Endodermal cell (in vitro differentiated cells): ENCODE data around the gene MAGOHB. TPM values are rescaled to one million over a fixed set of nuclear protein-coding genes. Genes with fewer than 3 reads are reported as not detected.

ENCODE experiments used
- DNase-seq: peaks from one replicate; pipeline ENCODE4 v3.0.0-alpha.2; 2017
- H3K27ac ChIP-seq: 2 replicates; pipeline ENCODE4 v1.5.1; 2013; ENCODE audit warnings: mild to moderate bottlenecking, low read depth, low read length, moderate library complexity
- H3K27me3 ChIP-seq: 2 replicates; pipeline ENCODE4 v1.6.1; 2013; ENCODE audit warnings: mild to moderate bottlenecking, low read length, moderate library complexity; ENCODE audit not compliant: insufficient read depth, control insufficient read depth, poor library complexity, severe bottlenecking
- H3K36me3 ChIP-seq: 2 replicates; pipeline ENCODE4 v1.7.0; 2013; ENCODE audit warnings: mild to moderate bottlenecking, low read length, moderate library complexity; ENCODE audit not compliant: control insufficient read depth, insufficient read depth
- H3K4me1 ChIP-seq: one replicate; pipeline ENCODE4 v1.7.0; 2013; ENCODE audit warnings: low read length; ENCODE audit not compliant: control insufficient read depth, insufficient read depth
- H3K4me3 ChIP-seq: 2 replicates; pipeline ENCODE4 v1.5.1; 2013; ENCODE audit warnings: mild to moderate bottlenecking, low read length, moderate library complexity
- H3K9ac ChIP-seq: 2 replicates; pipeline ENCODE4 v1.6.1; 2013; ENCODE audit warnings: mild to moderate bottlenecking, low read length, moderate library complexity; ENCODE audit not compliant: poor library complexity, severe bottlenecking; ENCODE audit errors: extremely low read depth
- H3K9me3 ChIP-seq: 2 replicates; pipeline ENCODE4 v1.6.1; 2013; ENCODE audit warnings: mild to moderate bottlenecking, low read length, moderate library complexity; ENCODE audit not compliant: control insufficient read depth
- H3K27ac Mint-ChIP-seq: 2 replicates; pipeline ENCODE4 v1.8.0; 2020; ENCODE audit warnings: mixed read lengths
- H3K27me3 Mint-ChIP-seq: 2 replicates; pipeline ENCODE4 v1.8.0; 2021; ENCODE audit warnings: mild to moderate bottlenecking, mixed read lengths; ENCODE audit not compliant: insufficient read depth
- H3K36me3 Mint-ChIP-seq: 2 replicates; pipeline ENCODE4 v1.8.0; 2020; ENCODE audit warnings: low read depth, mixed read lengths
- H3K4me1 Mint-ChIP-seq: 2 replicates; pipeline ENCODE4 v1.8.0; 2020; ENCODE audit warnings: mixed read lengths
- H3K4me3 Mint-ChIP-seq: 2 replicates; pipeline ENCODE4 v1.8.0; 2020; ENCODE audit warnings: mild to moderate bottlenecking, moderate library complexity, mixed read lengths
- H3K9me3 Mint-ChIP-seq: 2 replicates; pipeline ENCODE4 v1.8.0; 2020; ENCODE audit warnings: mild to moderate bottlenecking, mixed read lengths
- WGBS, 2 experiments: methylation state at CpG; one replicate each; pipeline versions ENCODE4 v1.1.5 to v1.1.7; 2013; ENCODE audit warnings: missing lambda C conversion rate in 2 of 2, mixed read lengths in 1 of 2; ENCODE audit not compliant: insufficient coverage in 1 of 2, insufficient read length in 1 of 2; 5-methylcytosine and 5-hydroxymethylcytosine counted together
- total RNA-seq, 2 donors: library from RNA; stranded (reverse); fragmentation: NEBNext Ultra II Directional in 1 of 2; extraction: Animal tissue kit (Norgen Biotek cat#: 25700) in 1 of 2; gene quantifications; 2 replicates in 1 of 2; 3 replicates in 1 of 2; pipeline ENCODE4 v1.2.1, GENCODE V29; 2021
- TF ChIP-seq, protein P1 (sequence below): fragments of 200-600 bp; sonication (generic); conservative IDR thresholded peaks from 2 replicates; pipeline ENCODE4 v1.5.0; 2021; ENCODE audit warnings: antibody characterized with exemption, mild to moderate bottlenecking

MAGOHB gene
- total RNA-seq, 2 donors from 2014 or later, result 53.8 to 75.8 TPM

DNA sequence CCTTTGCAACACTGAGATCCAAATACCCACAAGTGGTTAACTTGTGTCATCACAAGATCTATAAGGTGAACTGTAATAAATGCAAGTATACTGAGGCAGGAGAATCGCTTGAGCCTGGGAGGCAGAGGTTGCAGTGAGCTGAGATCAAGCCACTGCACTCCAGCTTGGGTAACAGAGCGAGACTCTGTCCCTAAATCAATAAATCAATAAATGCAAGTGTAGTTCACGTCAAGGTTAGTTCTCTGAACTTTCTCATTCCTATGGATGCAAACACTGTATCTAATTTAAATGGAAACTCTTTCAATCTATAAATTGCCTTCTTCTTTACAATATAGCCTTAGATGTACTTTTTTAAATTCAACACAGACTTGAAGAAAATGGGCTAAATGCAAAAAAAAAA, 3.2 kb downstream of the MAGOHB start:
- Mint-ChIP-seq H3K27ac (no peak overlapping the region), H3K27me3 (no peaks in the 10 kb centered on the region), H3K4me1 (peaks cover 22% of the 10 kb centered on the region), H3K36me3 (peaks cover 53% of the 10 kb centered on the region), H3K9me3 (no peaks in the 10 kb centered on the region), H3K4me3 (no peak overlapping the region)
- WGBS, 2 experiments, result 99 to 100% methylated on average over 1 to 3 of the region's 3 CpGs
- no peak for DNase-seq
- peaks cover 43% of the 10 kb centered on the region for H3K36me3 ChIP-seq
- H3K9ac ChIP-seq, result no peak overlapping the region
- H3K4me1 ChIP-seq, result no peaks in the 10 kb centered on the region
- H3K4me3 ChIP-seq, result no peak overlapping the region
- no peaks in the 10 kb centered on the region for H3K27me3 ChIP-seq
- H3K27ac ChIP-seq, result no peak overlapping the region
- H3K9me3 ChIP-seq, result no peaks in the 10 kb centered on the region
- TF ChIP-seq, protein P1, sequence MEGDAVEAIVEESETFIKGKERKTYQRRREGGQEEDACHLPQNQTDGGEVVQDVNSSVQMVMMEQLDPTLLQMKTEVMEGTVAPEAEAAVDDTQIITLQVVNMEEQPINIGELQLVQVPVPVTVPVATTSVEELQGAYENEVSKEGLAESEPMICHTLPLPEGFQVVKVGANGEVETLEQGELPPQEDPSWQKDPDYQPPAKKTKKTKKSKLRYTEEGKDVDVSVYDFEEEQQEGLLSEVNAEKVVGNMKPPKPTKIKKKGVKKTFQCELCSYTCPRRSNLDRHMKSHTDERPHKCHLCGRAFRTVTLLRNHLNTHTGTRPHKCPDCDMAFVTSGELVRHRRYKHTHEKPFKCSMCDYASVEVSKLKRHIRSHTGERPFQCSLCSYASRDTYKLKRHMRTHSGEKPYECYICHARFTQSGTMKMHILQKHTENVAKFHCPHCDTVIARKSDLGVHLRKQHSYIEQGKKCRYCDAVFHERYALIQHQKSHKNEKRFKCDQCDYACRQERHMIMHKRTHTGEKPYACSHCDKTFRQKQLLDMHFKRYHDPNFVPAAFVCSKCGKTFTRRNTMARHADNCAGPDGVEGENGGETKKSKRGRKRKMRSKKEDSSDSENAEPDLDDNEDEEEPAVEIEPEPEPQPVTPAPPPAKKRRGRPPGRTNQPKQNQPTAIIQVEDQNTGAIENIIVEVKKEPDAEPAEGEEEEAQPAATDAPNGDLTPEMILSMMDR, result no peak

DNA sequence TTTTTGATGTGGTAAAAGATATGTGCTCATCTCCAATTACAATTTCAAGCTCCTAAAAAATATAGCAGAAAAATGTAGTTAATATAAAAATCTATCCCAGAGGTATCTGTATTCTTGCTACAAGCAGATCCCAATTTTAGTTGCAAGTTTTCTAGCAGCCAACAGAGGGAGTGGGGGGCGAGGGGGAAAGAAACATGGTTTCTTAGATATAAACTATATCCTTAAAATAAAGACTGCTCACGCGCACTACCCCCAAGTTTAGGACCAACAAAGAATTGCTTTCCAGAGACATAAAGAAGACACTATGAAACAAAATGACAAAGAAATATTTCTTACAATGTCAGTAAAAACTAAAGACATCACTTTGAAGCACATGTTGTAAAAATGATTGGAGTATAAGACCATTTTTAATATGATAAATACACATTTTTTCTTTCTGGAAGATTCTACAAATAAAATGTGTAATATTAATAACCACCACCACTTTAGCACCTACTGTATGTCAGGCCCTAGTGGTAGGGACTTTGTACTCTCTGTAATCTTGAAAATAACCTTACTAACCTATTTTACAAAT, 5.4 kb downstream of the MAGOHB start:
- Histone ChIP-seq H3K27me3 (no peaks in the 10 kb centered on the region), H3K9ac (no peak overlapping the region), H3K9me3 (no peaks in the 10 kb centered on the region), H3K4me1 (no peaks in the 10 kb centered on the region), H3K27ac (no peak overlapping the region), H3K36me3 (peaks cover 55% of the 10 kb centered on the region), H3K4me3 (no peak overlapping the region)
- H3K9me3 Mint-ChIP-seq, result no peaks in the 10 kb centered on the region
- TF ChIP-seq, protein P1, result peak; percentile 77
- H3K27ac Mint-ChIP-seq, result no peak overlapping the region
- no peak overlapping the region for H3K4me3 Mint-ChIP-seq
- no peaks in the 10 kb centered on the region for H3K27me3 Mint-ChIP-seq
- H3K36me3 Mint-ChIP-seq, result peaks cover 68% of the 10 kb centered on the region
- H3K4me1 Mint-ChIP-seq, result peaks cover 18% of the 10 kb centered on the region
- 100% methylated on average over 2 of the region's 3 CpGs; no CpG with 5 or more reads in 1 of the 2 experiments for WGBS, 2 experiments
- peak; percentile 63 for DNase-seq

DNA sequence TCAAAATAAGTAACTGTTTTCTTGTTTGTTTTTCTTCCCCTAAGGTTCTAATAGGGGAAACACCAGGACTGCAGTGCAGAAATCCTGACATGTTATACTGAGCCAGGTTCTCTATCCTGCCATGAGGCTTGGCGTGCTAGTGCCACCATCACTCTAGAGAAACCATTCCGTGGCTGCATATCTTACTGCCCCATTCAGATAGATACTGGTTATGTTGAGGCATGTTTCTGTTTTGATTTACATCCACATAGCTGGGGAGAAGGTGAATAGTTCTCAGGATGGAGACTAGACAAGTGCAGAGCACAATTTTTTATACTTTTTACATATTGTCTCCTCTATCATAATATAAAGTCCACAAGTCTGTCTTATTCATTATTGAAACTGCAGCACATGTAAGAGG, 11.5 kb downstream of the MAGOHB start:
- no peaks in the 10 kb centered on the region for H3K4me1 Mint-ChIP-seq
- H3K9me3 Mint-ChIP-seq, result no peaks in the 10 kb centered on the region
- no peak overlapping the region for H3K4me3 Mint-ChIP-seq
- TF ChIP-seq, protein P1, result no peak
- no peaks in the 10 kb centered on the region for H3K27me3 Mint-ChIP-seq
- 100% methylated on average over 1 to 2 of the region's 2 CpGs for WGBS, 2 experiments
- Histone ChIP-seq H3K27ac (no peak overlapping the region), H3K36me3 (peaks cover 34% of the 10 kb centered on the region), H3K9ac (no peak overlapping the region), H3K4me3 (no peak overlapping the region), H3K4me1 (no peaks in the 10 kb centered on the region), H3K27me3 (no peaks in the 10 kb centered on the region), H3K9me3 (no peaks in the 10 kb centered on the region)
- H3K27ac Mint-ChIP-seq, result no peak overlapping the region
- peaks cover 32% of the 10 kb centered on the region for H3K36me3 Mint-ChIP-seq
- no peak for DNase-seq
